RWPE2 (cell line): ENCODE data around the gene BEST3.
A peak's percentile ranks its signal among the peaks of the same experiment; 100 is the strongest.

Source experiments
- ATAC-seq: fragments of 200-7000 bp; cut with Tn5 transposase; 3 replicates; pipeline ENCODE4 v1.9.1; 2021; ENCODE audit warnings: low read depth
- DNase-seq: peaks from one replicate; pipeline ENCODE4 v3.0.0-alpha.2; 2020; ENCODE audit warnings: low spot score
- H3K27ac ChIP-seq: fragments of 450-650 bp; 2 replicates; pipeline ENCODE4 v1.5.1; 2017; ENCODE audit warnings: mild to moderate bottlenecking; ENCODE audit not compliant: poor library complexity, severe bottlenecking
- H3K27me3 ChIP-seq: fragments of 250-450 bp; sonication (Bioruptor Pico); 2 replicates; pipeline ENCODE4 v1.5.1; 2021; ENCODE audit warnings: mild to moderate bottlenecking, moderate library complexity; ENCODE audit not compliant: insufficient read depth, poor library complexity, severe bottlenecking
- H3K36me3 ChIP-seq: fragments of 250-450 bp; sonication (Bioruptor Pico); 2 replicates; pipeline ENCODE4 v1.5.1; 2020; ENCODE audit warnings: low read depth, mild to moderate bottlenecking, moderate library complexity
- H3K4me1 ChIP-seq: fragments of 250-450 bp; sonication (Bioruptor Pico); 2 replicates; pipeline ENCODE4 v1.5.1; 2021; ENCODE audit warnings: mild to moderate bottlenecking, moderate library complexity; ENCODE audit not compliant: insufficient read depth, poor library complexity, severe bottlenecking
- H3K4me3 ChIP-seq: fragments of 250-450 bp; sonication (Bioruptor Pico); 2 replicates; pipeline ENCODE4 v1.5.1; 2021; ENCODE audit warnings: mild to moderate bottlenecking, moderate library complexity; ENCODE audit not compliant: severe bottlenecking
- H3K9me3 ChIP-seq: fragments of 250-450 bp; sonication (Bioruptor Pico); 2 replicates; pipeline ENCODE4 v1.5.1; 2021; ENCODE audit warnings: mild to moderate bottlenecking, moderate library complexity; ENCODE audit not compliant: severe bottlenecking
- TF ChIP-seq, protein P1 (sequence below): fragments of 450-650 bp; IDR thresholded peaks from one replicate; pipeline ENCODE4 v1.5.1; 2017; ENCODE audit warnings: mild to moderate bottlenecking, moderate library complexity; ENCODE audit not compliant: poor library complexity, severe bottlenecking

The BEST3 gene

GRCh38 chr12:69633061-69633460 lies 66.0 kb downstream of the BEST3 start:
- no peaks in the 10 kb centered on the region for H3K4me1 ChIP-seq
- TF ChIP-seq, protein P1, sequence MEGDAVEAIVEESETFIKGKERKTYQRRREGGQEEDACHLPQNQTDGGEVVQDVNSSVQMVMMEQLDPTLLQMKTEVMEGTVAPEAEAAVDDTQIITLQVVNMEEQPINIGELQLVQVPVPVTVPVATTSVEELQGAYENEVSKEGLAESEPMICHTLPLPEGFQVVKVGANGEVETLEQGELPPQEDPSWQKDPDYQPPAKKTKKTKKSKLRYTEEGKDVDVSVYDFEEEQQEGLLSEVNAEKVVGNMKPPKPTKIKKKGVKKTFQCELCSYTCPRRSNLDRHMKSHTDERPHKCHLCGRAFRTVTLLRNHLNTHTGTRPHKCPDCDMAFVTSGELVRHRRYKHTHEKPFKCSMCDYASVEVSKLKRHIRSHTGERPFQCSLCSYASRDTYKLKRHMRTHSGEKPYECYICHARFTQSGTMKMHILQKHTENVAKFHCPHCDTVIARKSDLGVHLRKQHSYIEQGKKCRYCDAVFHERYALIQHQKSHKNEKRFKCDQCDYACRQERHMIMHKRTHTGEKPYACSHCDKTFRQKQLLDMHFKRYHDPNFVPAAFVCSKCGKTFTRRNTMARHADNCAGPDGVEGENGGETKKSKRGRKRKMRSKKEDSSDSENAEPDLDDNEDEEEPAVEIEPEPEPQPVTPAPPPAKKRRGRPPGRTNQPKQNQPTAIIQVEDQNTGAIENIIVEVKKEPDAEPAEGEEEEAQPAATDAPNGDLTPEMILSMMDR = no peak

GRCh38 chr12:69630191-69630590 lies 68.9 kb downstream of the BEST3 start:
- no peak overlapping the region for H3K4me3 ChIP-seq
- no peaks in the 10 kb centered on the region for H3K36me3 ChIP-seq
- H3K27me3 ChIP-seq = no peaks in the 10 kb centered on the region
- no peaks in the 10 kb centered on the region for H3K4me1 ChIP-seq
- DNase-seq (no peak), ATAC-seq (no peak)
- no peaks in the 10 kb centered on the region for H3K9me3 ChIP-seq
- TF ChIP-seq, protein P1 = peak; percentile 43
- H3K27ac ChIP-seq = no peak overlapping the region

More at GRCh38 chr12:69633061-69633460, 66.0 kb downstream of the BEST3 start:
- Histone ChIP-seq H3K9me3 (no peaks in the 10 kb centered on the region), H3K27ac (no peak overlapping the region), H3K27me3 (no peaks in the 10 kb centered on the region), H3K36me3 (no peaks in the 10 kb centered on the region), H3K4me3 (no peak overlapping the region)
- DNase-seq (no peak), ATAC-seq (no peak)

DNA sequence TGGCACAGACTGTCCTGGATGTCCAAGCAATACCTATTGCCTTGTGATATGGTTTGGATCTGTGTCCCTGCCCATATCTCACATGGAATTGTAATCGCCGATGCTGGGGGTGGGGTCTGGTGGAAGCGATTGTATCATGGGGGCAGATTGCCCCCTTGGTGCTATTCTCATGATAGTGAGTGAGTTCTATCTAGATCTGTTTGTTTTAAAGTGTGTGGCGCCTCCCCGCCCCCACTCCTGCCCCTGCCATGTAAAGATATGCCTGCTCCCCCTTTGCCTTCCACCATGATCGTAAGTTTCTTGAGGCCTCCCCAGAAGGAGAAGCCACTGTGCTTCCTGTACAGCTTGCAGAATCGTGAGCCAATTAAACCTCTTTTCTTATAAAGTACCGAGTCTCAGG lies 71.6 kb downstream of the BEST3 start:
- TF ChIP-seq, protein P1 = no peak
- H3K9me3 ChIP-seq = no peaks in the 10 kb centered on the region
- no peak for ATAC-seq

GRCh38 chr12:69623970-69624369 lies 75.1 kb downstream of the BEST3 start:
- Histone ChIP-seq H3K27ac (no peak overlapping the region), H3K36me3 (no peaks in the 10 kb centered on the region), H3K4me1 (no peaks in the 10 kb centered on the region), H3K4me3 (no peak overlapping the region), H3K27me3 (no peaks in the 10 kb centered on the region), H3K9me3 (no peaks in the 10 kb centered on the region)
- TF ChIP-seq, protein P1 = no peak
- DNase-seq (no peak), ATAC-seq (no peak)

More for the DNA sequence above, 71.6 kb downstream of the BEST3 start:
- Histone ChIP-seq H3K27ac (no peak overlapping the region), H3K36me3 (no peaks in the 10 kb centered on the region), H3K4me3 (no peak overlapping the region), H3K4me1 (no peaks in the 10 kb centered on the region), H3K27me3 (no peaks in the 10 kb centered on the region)
- no peak for DNase-seq

- Histone ChIP-seq H3K4me3 (no peak overlapping the region), H3K9me3 (no peaks in the 10 kb centered on the region), H3K36me3 (no peaks in the 10 kb centered on the region), H3K27ac (no peak overlapping the region), H3K27me3 (no peaks in the 10 kb centered on the region), H3K4me1 (no peaks in the 10 kb centered on the region)
- TF ChIP-seq, protein P1 = no peak
- DNase-seq = no peak
- no peak for ATAC-seq
These were observed 77.6 kb downstream of the BEST3 start for GRCh38 chr12:69621551-69621950.
